Stimulated activated CD4-positive, alpha-beta T cell treated with anti-CD3 and anti-CD28 coated beads, Interleukin-4, amount 100 ng/mL, for 48 hours (primary cell): Measurements from ENCODE around the gene MIR17HG.
A peak's percentile ranks its signal among the peaks of the same experiment; 100 is the strongest.
"Not testable (repeated sequence)": the region's sequence is repeated elsewhere in the genome, so short reads cannot be mapped to it uniquely, and the experiment has no call there.

Source experiments
- DNase-seq, 2 donors: peaks; one replicate each; pipeline ENCODE4 v3.0.0-alpha.2; 2020; ENCODE audit warnings: low read depth in 2 of 2

MIR17HG gene

DNA sequence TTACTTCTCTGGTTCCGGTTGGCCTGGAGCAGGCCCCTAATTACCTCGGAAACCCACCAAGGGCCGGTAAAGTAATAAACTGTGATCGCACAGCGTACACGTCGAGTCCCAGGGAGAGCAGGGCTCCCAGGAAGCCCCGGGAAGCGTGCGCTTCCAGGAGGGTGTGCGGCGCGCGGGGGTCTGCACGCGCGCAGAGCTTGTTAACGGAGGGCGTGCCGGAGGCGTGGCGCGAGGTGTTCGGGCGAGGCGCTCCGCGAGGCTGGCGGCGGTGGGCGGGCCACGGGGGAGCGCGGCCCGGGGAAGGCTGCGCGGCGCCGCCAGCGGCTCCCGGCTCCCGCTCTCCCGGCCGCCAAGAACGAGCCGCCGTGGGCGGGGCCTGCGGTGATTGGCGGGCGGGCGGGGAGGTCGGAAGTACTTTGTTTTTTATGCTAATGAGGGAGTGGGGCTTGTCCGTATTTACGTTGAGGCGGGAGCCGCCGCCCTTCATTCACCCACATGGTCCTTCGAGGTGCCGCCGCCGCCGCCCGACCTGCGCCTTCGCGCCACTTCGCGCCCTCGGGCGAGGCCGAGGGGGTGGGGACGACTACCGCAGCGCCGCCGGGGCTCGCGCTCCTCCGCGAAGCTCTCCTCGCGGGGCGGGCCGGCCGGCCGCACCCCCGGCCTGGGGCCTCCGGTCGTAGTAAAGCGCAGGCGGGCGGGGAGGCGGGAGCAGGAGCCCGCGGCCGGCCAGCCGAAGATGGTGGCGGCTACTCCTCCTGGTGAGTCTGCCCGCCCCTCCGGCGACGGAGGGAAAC, at the start of gene MIR17HG:
MIR17HG (plus strand) TSS at position 486 of the 794 bp plus-strand sequence.
- peak; percentile 83 to 87 for DNase-seq

DNA sequence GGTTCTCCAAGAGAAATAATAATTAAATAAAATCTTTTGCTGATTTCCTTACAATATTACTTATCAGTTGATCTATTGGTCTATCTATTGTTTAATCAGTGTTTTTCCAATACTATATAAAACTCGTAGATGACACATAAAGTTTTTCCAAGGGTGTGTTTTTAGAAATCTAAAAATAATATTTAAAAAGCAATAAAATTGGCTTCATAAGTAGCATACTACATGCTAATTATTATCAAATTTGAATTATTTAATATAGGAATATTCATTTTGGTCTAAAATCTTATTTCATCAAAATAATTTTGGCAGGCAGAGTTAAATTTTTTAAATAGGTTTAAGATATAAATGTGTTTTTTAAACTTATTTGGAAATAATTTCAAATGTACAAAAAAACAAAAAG, 49.4 kb upstream of the MIR17HG start:
- no peak for DNase-seq

DNA sequence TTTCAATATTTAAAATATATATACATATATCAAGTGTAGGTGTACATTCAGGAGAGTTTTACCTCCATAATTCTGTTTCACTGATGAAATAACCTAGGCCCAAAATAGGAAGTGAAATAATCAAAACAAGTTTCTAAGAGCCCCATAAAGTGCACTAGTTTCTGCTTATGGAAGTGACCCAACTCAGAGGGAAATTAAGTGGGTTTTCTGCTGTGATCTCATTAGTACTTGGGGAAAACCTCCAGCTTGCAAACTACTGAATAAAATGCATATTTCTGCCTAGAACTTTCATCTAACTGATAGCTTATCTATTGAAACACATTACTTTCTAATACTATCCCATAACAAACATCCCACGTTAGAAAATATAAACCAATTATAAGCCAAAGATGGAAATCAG, 45.4 kb upstream of the MIR17HG start:
- DNase-seq, result no peak

DNA sequence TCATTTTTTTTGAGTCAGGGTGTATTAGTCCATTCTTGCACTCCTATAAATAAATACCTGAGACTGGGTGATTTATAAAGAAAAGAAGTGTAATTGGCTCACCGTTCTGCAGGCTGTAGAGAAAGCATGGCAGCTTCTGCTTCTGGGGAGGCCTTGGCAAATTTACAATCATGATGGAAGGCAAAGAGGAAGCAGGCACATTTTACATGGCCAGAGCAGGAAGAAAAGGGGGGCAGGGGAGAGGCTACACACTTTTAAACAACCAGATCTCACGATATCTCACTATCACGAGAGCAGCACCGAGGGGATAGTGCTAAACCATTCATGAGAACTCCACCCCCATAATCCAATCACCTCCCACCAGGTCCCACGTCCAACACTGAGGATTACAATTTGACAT, 44.5 kb upstream of the MIR17HG start:
- DNase-seq, result no peak

DNA sequence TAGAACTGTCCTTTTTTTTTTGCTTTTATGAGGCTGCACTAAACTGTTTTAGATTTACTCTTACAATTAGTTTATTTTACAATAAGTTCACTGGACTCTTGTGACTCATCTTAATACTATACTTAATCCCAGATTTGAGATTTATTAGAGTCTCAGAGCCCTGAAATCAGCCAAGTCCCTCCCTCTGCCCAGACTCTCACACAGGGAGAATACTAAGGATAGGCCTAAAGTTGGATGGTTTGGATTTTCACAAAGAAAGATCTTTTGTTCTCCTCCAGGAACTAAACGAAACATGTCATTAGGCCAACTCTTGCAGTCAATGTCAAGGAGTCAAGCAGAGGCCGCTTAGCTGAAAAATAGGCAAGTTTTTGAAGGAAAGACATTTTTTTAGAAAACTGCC, 42.7 kb upstream of the MIR17HG start:
- DNase-seq, result no peak

DNA sequence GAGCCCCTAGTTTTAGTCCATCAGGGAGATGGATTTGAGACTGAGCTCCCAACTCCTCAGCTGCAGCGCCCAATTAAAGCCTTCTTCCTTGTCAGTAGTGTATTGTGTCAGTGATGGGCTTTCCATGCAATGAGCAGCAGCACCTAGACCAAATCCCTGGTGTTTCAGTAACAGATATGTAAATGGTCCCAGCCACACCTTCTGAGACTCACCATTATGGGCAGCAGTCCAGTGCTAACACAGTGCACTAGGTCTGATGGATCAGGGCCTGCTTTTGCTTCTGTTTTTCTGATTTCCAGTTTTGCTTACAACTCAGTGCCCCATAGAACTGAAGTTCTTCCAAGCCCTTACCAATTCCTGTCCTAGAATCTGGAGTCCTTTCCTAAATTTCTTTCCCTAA, 41.8 kb upstream of the MIR17HG start:
- no peak for DNase-seq

DNA sequence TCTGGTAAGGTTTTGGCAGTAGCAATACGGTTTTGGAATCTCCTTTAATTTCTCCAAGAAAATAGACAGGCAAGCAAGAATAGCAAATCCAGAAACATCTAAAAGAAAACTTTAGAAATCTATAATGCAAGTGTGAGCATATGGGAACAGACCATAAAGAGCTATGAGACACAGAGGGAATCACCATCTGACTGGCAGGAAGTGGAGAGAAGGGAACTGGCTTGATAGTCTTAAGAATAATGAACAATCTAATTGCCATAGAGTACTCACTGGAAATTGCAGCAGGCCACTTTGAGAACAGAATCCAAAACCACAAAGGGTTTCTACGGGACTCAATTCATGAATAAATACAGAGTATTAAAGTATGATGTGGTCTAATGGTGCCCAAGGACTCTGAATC, 39.6 kb upstream of the MIR17HG start:
- no peak for DNase-seq

DNA sequence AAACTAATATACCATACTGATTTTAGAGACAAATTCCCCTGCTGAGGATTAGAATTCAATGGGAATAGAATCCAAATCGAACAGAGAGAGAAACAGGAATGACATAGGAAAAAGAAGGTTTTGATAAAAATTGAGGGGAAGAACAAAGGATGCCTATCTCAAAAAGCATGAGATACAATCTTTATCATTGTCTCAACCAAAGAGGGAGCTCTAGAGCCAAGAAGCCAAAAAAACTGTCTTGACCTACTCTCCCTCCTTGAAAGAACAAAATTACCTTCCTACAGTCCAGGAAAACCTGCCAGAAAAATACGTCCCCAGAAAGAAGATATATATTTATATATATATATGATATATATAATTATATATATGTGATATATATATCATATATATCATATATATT, 39.2 kb upstream of the MIR17HG start:
- DNase-seq, result no peak

DNA sequence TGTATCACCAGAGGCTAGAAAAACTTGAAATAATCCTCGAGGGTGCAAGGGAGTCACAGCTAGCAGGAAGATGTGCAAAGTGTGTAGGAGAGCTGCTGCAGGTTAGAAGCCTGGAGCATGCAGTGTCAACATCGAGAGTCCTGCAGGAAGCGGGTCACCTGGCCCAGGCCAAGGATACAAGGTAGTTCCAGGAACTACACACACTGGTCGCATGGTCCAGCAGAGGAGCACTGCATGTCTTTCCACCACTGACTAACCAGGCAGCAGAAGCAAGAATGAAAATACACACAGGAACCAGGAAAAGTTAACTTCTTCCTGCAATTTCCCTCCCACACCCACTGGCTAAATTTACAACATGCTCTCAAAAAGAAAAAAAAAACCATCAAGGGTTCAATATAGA, 36.0 kb upstream of the MIR17HG start:
- DNase-seq, result no peak

DNA sequence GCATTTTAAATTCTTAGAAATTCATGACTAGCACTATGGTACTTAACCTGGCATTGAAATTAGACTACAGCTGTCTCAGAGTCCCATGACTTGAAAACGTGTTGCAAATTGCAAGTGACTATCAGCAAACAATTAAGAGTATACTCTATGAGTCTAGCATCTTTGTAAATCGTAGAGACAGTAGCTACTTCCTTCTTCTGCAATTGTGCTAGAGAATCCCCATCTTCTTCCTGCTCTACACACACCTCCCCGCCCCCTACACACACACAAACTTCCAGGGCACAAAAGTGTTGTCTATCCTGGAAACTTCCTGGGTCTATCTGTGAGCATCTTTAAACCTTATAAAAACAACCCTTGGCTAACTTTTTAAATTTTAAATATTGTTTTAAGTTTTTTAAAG, 35.2 kb upstream of the MIR17HG start:
- no peak for DNase-seq

DNA sequence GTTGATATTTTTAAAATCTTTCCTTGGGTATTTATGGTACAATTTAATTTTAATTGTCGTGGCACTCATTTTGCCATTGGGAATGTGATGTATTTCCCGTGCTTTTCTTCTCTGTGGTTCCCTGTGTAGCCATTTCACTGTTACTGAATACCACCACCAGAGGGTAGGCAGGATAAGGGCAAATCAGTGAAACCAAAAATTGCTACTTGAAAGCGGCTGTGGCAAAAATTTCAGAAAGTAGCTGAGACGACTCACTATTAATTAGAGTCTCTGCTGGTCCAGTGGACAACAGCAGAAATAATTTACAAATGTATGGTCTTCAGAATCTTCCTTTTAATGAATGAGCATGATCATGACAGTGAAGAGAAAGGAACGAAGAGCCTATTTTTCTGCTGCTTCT, 34.4 kb upstream of the MIR17HG start:
- DNase-seq, result no peak

DNA sequence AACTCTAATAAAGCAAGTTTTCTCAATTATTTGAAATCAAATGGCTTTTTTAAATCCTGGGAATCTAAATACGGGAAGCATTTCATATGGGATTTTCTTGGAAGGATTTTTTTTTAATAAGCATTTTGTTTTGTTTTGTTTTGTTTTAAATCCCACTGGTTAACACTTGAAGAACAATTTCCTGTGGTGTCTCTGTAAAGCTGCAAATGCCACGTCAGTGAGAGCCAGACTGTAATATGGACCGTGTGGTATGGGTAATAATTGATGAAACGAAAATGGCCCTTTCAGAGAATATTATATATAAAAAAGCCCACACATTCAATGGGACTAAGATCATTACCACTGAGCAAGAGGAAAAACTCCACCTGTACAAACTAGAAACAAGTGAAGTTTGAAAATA, 33.9 kb upstream of the MIR17HG start:
- DNase-seq, result no peak

DNA sequence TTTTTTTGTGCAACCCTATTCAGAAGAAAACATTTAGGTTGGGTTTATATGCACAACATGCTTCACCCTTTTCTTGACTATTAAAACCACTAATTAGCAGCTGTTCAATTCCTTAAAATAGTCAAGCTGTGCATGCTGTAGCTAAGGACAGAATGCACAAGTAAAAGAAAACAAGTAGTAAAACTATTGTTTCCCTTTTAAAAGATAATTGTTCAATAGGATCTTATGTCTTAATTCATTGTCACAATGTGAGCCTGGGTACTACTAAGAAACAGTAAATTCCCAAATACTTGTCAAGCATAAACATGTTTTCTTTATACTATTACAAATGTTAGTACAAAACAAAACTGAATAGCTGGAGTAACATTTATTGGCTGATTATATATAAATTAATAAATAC, 32.6 kb upstream of the MIR17HG start:
- no peak for DNase-seq

DNA sequence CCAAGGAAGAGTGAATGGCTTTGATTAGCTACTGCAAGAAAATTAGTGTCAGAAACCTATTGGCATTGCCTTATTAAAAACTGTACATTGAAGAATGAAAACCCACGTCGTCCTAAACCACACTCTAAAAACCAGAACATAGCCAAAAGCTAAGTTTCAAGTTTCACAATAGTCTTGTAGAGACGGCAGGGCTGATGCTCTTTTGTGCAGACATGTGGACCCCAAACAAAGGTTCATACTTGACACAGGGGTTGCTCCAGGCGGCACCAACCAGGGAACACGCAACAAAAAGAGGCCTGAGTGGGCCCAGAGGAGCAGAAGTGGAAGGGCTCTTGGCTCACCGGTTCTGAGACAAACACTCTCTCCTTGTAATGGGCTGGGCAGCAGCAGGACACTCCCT, 28.6 kb upstream of the MIR17HG start:
- DNase-seq, result no peak

DNA sequence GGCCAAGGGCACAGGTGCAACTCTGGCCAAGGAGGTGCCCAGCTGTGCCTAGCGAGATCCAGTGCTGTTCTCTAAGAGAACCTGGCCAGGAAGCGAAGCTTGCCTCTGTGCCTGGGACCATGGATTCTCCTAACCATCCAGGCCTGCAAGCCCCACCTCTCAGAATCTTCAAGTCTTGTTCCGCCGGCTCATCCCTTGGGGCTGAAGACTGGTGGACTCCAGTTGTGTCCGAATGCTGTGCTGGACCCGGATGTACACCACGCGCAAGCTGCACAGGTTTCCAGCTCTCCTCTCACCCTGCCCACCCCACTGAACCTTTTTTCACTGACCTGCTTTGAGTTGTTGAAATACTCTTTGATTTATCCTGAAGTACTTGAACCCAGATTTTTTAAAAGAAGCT, 27.5 kb upstream of the MIR17HG start:
- no peak for DNase-seq

DNA sequence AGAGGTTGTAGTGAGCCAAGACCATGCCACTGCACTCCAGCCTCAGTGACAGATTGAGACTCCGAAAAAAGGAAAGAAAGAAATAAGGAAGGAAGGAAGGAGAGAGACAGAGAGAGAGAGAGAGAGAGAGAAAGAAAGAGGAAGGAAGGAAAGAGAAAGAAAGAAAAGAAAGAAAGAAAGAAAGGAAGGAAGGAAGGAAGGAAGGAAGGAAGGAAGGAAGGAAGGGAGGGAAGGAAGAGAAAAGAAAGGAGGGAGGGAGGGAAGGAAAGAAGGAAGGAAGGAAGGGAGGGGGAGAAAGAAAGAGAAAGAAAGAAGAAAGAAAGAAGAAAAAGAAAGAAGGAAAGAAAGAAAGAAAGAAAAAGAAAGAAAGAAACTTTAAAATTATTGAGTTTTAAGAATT, 26.5 kb upstream of the MIR17HG start:
- DNase-seq, result not testable (repeated sequence)

DNA sequence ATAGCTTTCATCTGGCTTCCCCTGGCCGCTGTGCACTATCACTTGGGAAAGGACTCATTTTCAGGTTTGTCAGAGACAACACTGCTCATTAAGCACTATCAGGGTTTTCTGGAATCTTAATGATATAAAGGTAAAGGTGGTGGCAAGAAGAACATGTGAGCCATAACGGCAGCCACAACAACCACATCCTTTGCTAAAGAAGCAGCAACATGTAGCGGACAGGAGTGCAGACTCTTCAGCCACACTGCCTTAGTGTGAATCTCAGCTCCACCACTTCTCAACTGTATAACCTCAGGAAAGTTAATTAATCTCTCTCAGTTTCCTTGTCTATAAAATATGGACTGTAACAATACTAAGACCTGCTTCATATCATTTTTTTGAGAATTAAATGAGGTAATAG, 24.1 kb upstream of the MIR17HG start:
- no peak for DNase-seq

DNA sequence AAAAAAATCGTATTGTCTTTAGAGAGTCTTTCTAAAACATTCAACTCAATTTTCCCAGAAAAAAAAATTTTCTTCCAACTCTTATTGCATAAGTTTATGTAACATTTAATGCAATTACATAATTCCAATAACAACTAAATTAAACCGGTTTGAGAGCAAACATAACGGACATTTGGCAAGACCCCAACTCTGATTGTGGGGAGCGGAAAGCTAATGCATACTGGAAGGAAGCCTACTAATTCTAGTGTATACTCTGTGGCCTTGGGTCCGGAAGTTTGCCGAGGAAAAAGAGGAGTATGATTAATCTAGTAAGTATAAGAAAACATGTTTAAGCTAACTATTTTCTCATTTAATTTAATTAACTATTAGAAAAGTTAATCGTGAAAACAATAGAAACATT, 21.3 kb upstream of the MIR17HG start:
- no peak for DNase-seq

DNA sequence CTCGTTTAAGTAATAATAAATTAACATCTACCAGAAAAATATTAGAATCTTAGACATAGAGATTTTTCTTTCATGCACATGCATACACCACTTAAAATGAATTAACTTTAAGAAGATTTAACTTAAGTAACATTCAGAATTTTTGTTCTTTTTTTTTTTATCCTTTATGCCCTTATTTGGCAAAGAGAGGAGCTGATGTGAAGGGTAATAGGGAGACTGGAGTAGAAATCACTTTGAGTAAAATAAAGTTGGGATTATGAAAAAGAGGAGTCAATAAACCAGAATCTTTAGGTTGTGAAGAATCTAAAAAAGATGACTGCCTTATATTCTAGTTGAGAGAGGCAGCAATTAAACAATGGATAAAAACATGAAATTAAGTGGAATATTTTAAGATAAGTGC, 18.8 kb upstream of the MIR17HG start:
- DNase-seq, result no peak

DNA sequence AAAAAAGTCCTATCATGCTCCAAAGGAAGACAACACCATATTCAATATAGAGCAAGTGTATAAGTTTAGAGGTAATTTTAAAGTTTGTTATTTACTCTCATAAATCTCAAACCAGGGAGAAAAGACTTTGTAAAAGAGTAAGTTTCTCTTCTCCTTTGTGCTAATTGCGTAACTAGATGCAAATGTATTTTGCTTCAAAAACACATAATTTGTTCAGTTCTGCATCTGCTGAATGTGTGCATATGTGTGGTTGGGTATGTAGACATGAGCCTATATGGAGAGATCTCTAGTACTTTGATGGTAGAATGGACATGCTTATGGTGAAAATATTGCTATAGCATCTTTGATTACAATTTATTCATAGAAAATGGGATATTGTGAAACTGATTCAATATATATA, 17.8 kb upstream of the MIR17HG start:
- DNase-seq, result no peak

DNA sequence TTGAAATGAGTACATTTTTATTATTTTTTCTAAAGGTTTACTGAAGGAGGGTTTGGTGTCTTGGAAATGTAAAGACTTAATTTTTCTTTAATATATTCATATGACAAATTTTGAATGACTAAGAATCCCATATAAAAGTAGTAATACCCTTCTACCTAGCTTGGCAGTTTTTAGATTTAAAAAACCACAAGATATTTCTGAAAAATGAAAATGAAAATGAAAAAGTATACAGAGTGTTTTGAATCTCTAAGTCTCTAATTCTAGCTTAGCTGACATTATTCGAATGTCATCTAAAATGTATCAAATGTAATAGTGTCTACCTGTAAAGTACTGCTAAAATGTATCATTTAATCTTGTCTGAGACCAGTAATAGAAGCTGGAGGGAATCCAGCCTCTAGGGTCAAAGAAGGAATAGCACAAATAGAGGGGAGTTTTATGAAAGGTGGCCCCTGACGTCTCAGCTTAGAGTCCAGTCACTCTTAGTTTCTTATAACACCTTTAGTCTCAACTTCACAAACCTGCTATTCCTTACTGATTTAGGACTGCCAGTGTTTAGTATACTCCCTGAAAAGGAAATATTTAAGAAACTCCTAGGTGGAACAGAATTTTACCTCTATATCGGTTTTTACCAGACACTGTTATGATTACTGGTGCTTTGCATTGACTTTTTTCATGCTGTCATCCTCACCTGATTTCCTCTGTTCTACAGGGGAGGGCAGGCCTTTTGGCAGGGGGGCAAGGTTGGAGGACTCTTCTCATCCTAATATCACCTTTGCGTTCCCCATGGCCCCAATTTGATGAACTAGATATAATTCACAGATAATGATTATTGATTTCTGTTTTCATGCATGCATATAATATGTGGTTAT, 16.2 kb upstream of the MIR17HG start:
- no peak for DNase-seq

DNA sequence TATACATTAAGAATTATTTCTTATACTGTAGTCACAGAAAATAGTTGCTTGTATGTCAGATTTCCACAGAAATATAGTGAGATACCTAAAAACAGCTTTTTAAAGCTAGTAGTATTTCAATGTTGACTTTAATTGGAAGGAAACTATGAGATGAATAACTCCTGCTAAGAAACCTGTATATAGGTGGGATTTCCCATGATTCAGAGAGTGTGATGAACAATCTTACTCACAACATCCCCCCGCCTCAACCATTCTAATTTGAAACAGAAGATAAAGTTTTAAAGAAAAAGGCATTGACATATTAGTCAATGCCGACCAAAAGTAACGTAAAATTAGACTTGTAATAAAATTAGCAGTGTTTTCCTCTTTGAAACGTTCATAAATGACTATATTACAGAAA, 1.4 kb upstream of the MIR17HG start:
- no peak for DNase-seq

DNA sequence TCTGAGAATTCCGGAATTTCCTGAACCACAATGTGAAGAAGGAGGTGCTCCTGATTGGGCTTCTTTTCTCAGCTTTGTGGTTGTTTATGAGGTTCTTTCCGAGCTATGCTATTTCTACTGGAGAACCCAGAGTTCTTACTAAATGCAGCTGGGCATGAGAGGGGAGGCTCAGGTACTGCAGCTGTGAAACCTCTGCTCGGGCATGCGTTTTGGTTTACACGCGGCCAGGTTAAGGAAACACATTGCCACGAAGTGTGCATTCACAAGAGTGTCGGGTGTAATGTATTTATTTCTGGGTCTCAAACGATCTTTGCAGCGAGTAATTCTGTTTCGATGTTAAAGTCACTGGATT, 661 bp upstream of the MIR17HG start:
- DNase-seq, result peak in 1 of 2 donors; percentile 28
